Left hindlimb (tissue), 1 donor: ENCODE measurements around the gene TPI1.
"Not testable (repeated sequence)": the region's sequence is repeated elsewhere in the genome, so short reads cannot be mapped to it uniquely, and the experiment has no call there.

Source experiments
- DNase-seq: peaks from one replicate; pipeline ENCODE4 v3.0.0-alpha.2; 2018

The TPI1 gene

DNA sequence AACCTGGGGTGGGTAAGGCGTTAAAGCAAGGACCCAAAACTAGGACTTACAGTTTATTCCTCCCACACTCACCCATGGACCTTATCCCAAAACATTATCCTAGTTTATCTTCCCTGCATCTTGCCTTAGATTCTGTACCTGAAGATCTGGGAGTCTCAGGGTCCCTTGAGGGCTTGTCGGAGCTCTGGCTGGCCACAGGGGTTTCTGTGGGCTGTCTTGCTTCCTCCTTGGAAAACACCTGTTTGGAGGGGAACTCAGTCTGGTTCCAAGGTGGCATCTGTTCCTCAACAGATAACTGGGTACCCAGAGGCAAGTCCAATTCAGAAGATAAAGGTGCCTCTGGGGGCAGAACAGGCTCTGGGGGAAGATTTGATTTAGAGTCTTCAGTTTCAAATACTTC lies 17.9 kb upstream of the TPI1 start:
- no peak for DNase-seq

DNA sequence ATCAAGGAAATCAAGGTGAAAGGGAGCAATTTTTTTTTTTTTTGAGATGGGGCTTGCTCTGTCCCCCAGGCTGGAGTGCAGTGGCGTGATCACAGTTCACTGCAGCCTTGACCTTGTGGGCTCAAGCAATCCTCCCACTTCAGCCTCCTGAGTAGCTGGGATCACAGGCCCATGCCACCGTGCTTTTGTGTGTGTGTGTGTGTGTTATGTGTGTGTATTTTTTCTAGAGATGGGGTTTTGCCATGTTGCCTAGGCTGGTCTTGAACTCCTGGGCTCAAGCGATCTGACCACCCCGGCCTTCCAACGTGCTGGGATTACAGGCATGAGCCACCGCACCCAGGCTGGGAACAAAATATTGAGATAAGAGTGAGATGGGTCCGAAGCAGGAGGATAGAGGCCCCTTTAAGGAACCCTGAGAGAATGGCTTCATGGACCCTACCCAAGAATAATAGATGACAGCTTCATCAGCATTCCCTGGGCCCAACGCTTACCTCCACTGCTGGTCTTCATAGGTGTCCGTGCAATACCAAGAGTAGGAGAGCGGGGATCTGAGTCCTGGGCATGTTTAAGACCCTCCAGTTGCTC lies 17.3 kb upstream of the TPI1 start:
- no peak for DNase-seq

DNA sequence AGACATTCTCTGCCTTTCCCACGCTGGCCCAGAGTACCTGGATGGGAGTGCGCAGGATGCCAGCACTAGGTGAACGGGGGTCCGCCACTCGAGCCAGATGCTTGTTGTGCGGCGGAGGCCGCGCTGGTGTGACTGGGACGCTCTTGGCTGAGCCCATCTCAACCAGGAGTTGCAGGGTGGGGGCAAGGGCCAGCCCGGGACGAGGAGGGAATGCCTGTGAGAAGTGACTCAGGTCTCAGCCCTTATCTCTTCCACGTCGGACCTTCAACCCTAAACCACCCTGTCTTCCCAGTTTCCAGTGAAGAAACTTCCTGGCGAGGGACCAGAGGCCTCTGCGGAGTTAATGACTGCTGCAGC lies 16.6 kb upstream of the TPI1 start:
- DNase-seq, result no peak

DNA sequence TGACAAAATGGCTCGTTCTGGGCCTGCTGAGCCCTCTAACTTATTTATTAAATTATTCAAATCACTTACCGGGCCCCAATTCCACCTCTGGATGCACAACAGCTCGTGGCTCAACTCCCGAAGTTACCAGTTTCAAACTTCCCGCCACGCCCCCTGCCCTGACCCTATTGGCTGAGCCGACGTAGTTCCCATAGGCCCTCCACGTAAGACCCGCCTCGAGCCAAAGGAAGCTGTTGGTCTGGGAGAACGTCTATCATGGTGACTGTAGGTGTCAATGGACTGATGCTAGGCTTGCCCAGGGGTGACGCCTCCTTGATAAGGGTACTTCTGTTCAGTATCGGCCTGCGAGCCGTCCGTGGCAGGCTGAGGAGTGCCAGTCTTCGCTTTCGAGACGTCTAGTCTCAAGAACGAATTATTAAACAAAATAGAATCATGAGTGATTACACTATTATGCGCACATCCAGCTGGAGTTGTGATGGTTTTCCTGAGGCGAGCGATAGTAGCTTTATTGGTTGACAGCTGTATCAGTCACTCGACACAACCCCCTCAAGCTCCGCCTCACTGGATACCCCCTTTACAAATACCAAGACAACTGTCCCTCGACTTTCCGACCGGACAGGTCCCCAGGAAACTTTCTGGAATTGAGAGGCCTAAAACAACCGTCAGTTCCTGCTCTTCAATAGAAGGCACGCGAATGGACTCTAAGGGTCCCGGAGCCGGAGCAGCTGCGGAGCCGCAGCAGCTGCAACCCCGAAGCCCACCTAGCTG lies 16.0 kb upstream of the TPI1 start, which contains the start of gene CDCA3:
Gene CDCA3 (minus strand): TSS at position 134 of the 768 bp plus-strand sequence. CDS start 334 bp downstream, outside the sequence.
- peak; percentile 96 for DNase-seq

DNA sequence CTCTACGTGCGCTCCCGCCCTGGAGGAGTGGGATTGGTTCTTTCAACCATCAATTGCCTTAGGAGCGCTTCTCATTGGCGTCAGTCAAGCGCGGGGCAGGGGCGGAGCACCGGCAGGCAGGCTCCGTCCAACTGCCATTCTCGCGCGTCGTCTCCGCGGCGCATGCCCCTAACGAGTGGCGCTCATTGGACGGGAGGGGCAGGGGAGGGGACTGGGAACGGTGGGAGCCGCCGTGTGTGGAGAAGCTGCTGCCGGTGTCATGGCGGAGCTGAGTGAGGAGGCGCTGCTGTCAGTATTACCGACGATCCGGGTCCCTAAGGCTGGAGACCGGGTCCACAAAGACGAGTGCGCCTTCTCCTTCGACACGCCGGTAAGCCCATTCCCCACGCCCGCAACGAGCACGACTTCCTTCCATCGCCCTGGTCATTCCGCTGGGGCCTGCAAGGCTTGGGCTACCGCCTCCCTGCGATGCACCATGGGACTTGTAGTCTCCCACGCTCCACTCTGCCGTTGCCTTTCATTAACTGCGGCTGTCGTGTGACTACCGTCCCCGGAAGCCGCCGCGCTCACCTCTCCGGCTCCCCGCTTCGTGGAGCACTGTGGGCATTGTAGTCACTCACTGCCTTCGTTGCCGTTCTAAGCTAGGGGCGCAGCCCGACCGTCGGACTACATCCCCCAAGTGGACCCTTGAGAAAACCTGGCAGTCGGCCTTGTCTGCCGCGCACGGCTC lies 15.2 kb upstream of the TPI1 start, which contains the start of gene USP5:
Gene USP5 (plus strand): TSS at position 230 of the 730 bp plus-strand sequence. CDS start 30 bp downstream, at position 260.
- peak; percentile 100 for DNase-seq

DNA sequence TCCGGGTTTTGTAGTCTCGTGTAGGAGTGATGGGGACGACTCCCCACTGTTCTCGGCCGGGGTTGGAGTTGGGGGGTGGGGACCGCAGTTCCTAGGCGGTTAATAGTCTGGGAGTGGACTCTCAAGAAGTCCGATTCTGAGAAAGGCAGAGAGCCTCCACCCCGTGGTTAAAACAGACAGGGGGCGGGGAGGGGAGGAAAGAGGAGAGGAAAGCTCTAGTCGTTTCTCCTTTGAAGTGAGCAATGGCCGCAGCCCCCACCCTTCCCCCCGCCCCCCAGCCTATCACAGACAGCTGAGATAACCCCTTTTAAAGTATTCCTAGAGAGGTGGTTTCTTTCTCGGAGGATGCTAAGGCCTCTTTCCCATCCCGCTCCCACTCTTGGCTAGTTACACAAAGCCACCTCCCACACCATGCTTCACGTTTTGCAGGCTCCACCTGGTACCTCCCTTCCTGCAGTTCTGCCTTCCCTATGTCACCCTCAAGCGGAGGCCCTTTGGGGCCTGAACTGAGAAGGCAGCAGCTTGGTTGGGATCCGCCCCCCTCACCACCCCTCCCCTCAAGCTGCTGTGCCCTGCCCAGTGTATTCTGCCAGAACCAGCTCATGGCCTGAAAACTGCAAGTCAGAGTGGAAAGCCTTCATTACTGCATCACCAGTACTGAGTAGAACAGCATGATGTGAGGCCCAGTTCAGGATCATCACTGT lies 14.5 kb upstream of the TPI1 start:
- peak; percentile 76 for DNase-seq

DNA sequence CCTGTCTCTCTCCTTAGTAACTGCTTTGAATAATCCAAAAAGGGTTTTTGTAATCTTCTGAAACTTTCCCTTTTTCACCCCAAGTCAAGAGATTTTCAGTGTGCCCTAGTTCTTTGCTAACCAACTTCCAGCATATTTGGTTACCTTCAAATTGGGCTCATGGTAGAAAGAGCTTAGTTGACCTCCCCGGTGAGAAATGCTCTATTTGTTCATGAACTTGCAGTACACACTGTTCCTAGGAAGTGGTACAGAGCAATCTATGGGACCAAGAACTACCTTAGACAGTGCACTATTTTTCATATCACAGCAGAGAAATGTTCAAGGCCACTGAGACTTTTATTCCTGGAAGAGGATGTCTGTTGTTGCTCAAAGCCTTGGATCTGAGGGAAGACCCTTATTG lies 13.7 kb upstream of the TPI1 start:
- no peak for DNase-seq

DNA sequence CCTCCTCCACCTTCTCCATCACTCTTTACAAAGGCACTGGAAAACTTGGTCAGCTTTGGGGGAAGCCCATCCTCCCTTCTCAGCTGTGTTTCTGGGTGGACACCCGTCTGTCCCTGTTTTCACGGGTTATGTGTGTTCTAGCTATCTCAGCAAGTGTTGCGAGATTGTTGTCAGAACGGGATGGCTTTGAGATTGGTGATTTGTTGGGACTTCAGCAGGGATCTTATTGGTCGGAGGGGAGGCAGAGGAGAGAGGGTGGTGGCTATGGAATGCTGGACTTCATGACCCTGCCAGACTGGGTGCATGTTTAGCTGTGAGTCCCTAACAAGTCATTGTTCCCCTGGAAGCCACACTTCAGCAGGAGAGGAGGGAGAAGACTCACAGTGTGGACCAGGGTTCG lies 13.3 kb upstream of the TPI1 start:
- no peak for DNase-seq

DNA sequence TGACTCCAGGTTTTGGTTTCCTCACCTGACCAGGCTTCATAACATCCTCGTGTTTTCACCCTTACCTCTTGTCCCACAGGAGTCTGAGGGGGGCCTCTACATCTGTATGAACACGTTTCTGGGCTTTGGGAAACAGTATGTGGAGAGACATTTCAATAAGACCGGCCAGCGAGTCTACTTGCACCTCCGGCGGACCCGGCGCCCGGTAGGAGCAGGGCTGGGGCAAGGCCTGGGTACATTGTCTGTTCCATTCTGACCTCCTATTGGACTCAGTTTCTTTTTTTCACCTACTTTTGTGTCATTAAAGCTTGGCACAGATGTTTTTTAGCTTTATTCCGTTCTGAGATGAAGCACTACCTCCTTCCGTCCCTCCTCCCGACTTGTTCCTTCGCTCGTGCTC lies 12.0 kb upstream of the TPI1 start:
- DNase-seq, result no peak

DNA sequence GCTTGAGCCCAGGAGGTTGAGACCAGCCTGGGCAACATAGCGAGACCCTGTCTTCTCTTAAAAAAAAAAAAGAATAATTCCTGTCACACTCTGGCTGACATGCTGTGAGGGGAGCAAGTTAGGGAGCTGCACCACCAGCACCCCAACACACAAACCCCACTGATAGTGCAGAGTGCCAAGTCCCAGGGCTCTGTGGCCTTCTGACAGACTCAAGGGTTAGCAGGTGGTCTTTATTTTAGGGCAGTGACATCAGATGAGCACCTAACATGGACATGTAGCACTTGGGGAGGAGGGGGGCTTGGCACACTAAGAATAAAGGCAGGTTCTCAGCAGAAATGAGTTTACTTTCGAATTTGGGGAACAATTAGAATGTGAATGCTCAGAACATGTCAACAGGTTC lies 8.5 kb upstream of the TPI1 start:
- no peak for DNase-seq

DNA sequence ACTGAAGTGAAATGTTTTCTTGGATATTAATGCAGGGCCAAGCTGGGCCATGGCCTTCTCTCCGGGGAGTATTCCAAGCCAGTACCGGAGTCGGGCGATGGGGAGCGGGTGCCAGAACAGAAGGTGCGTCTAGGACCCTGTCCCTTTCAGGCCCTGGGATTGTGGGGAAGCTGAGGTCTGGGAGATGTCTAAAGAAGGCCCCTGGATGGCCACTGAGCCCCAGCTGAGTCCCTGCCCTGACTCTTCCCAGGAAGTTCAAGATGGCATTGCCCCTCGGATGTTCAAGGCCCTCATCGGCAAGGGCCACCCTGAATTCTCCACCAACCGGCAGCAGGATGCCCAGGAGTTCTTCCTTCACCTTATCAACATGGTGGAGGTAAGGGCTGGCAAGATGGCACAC lies 7.2 kb upstream of the TPI1 start:
- no peak for DNase-seq

DNA sequence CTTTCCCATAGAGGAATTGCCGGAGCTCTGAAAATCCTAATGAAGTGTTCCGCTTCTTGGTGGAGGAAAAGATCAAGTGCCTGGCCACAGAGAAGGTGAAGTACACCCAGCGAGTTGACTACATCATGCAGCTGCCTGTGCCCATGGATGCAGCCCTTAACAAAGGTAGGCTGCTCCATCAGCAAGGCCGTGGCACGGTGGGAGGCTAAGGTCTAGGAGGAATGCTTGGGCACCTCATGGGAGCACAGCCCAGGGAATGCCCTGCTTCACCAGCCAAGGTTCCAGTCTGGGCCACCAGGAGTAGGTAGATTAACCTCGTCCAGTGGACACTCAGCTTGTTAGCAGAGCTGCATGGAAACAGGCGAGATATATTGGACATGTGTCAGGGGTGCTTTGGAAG lies 6.4 kb upstream of the TPI1 start:
- DNase-seq, result no peak

DNA sequence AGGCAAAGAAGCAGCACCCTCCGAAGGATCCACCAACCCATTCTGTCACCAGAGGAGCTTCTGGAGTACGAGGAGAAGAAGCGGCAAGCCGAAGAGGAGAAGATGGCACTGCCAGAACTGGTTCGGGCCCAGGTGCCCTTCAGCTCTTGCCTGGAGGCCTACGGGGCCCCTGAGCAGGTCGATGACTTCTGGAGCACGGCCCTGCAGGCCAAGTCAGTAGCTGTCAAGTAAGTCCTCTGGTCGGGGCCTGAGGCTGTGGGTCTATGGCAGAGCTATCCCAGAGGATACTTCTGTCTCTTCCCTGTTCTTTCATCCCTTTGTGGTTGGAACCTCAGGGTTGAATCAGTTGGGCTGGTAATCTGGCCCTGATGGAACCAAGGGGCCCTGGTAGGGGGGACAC lies 5.9 kb upstream of the TPI1 start:
- DNase-seq, result no peak

DNA sequence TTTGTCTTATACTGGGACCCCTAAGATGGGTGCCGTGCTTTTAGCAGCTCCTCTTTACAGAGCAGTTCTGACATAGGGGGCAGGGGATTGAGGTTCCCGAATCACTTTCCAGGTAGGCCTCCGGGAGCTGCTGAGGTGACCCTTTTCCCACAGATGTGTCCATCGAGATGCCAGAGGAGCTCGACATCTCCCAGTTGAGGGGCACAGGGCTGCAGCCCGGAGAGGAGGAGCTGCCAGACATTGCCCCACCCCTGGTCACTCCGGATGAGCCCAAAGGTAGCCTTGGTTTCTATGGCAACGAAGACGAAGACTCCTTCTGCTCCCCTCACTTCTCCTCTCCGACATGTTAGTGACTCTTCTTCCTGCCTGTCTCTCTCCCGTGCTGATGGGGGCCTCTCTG lies 4.3 kb upstream of the TPI1 start:
- no peak for DNase-seq

DNA sequence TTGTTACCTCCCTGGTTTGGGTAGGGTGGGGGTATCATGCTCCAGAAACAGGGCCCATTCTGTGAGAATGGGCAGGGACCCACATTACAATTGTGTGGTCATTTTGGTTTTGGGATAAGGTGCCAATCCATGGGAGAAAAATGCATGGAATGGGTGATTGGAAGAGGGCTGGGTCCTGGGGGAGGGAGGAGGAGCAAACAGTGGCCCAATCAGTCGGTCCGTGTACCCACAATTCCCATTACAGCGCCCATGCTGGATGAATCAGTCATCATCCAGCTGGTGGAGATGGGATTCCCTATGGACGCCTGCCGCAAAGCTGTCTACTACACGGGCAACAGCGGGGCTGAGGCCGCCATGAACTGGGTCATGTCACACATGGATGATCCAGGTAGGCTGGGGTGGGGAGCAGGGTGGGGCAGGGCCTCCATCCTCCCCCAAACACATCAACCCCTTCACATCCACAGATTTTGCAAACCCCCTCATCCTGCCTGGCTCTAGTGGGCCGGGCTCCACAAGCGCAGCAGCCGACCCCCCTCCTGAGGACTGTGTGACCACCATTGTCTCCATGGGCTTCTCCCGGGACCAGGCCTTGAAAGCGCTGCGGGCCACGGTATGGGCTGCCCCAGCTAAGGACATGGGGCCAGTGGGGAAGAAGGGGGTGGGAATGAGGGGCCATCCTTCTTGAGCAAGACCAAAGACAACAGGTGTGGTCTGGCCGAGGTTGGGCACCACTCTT lies 3.6 kb upstream of the TPI1 start:
- DNase-seq, result no peak

DNA sequence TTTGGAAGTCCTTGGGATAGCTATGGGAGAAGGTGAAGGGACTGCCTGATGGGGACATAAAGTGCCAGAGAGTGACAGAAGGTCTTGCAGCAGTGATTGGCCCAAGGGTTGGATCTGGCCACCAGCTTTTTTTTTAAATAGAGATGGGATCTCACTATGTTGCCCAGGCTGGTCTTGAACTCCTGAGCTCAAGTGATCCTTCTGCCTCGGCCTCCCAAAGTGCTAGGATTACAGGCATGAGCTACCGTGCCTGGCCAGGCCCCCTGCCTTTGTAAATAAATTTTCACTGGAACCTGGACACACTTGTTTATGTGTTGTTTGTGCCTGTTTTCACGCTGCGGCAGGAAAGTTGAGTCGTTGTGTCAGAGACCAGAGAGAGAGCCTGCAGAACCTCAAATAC lies 2.0 kb upstream of the TPI1 start:
- not testable (repeated sequence) for DNase-seq

DNA sequence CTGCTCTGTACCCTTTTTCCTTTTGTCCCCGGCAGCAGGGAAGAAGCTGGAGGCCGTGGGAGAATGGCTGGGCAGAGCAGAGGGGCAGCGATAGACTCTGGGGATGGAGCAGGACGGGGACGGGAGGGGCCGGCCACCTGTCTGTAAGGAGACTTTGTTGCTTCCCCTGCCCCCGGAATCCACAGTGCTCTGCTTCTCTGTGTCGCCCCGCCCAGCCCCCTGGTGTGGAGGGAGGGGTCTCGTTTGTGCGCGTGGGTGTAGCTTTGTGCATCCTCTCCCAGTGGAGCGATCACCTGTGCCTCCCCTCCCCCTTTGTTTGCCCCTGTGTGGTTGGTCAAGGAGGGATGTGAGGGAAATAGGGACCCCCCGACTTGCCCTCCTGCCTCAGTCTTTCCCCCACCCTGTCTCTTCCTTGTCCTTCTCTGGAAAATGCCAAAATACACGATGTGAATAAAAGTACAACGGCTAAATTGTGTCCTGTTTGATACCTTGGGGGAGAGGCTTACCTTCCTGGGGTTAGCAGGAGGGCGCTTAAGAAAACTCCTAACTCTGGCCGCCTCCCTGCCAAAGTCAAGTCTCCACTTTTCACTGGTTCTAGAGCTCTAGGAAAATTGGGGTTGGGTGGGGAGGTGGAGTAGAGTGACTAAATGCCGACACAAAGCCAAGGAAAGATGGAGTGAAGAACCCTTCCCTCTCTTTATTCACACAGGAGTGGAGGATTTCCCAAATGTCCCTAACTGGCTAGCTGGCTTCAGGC lies 990 bp upstream of the TPI1 start:
- DNase-seq, result peak; percentile 47

DNA sequence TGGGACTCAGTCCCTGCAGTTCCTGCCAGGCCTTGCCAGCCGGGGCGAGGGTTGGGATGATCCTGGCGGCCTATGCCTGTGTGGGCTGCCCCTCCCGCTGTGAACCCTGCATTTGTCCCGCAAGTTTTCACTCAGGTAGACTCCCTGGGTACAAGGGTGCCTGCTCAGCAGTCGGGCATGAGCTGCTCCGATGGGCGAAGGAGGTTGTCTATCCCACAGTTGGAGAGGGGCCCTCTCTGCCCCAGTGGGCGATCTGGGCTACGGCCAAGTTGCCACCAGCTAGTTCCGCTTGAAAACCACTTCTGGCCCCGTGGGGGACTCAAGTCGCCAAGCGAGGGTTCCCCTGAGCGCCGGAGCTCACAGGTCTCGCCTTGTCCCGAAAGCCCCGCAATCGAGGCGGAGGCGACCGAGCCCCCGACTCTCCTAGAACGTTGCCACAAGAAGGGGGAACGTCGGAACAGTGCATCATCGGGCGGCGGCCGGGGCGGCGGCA lies 365 bp upstream of the TPI1 start:
- no peak for DNase-seq

DNA sequence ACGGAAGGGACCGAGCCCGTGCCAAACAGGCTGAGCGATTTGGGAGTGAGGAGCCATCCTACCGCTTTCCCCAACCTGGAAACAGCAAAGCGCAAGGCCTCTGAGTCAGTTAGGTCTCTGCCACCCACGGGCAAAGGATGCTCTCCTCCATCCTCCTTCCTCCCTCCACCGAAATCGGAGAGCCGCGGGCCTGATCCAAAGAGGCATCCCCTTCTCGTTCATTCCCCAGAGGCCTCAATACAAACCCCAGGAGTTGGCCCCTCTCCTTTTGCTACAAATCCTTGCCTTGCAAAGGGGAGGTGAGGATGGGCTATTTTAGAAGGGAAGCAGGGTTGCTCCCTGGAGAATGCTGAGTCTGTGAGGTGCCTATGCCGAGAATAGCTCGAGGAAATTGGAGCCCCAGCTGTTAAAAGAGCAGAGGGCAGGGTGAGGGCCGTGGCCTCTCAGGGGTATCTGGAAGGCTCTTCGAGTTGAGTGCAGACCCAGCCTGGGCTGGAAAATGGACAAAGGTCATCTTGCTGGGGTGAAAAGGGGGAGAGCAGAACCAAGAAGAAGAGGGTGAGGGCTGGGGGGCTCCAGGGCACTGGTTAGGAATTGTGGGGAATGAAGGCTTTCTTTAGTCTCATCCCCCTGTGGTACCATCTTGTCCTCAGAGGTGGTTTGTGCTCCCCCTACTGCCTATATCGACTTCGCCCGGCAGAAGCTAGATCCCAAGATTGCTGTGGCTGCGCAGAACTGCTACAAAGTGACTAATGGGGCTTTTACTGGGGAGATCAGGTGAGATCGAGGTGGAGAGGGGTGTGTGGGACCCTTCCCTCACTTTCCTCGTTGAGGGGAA lies 1.1 kb downstream of the TPI1 start:
- no peak for DNase-seq
